DMS53 treated with DMSO at 0.1 percent for 48 hours (cell line): Measurements from ENCODE around the gene ZFP57.

Source experiments
- DNase-seq: peaks from one replicate; lab custom pipeline; 2025; ENCODE audit not compliant: unreplicated experiment; lab: John Stamatoyannopoulos, UW

ZFP57 gene

DNA sequence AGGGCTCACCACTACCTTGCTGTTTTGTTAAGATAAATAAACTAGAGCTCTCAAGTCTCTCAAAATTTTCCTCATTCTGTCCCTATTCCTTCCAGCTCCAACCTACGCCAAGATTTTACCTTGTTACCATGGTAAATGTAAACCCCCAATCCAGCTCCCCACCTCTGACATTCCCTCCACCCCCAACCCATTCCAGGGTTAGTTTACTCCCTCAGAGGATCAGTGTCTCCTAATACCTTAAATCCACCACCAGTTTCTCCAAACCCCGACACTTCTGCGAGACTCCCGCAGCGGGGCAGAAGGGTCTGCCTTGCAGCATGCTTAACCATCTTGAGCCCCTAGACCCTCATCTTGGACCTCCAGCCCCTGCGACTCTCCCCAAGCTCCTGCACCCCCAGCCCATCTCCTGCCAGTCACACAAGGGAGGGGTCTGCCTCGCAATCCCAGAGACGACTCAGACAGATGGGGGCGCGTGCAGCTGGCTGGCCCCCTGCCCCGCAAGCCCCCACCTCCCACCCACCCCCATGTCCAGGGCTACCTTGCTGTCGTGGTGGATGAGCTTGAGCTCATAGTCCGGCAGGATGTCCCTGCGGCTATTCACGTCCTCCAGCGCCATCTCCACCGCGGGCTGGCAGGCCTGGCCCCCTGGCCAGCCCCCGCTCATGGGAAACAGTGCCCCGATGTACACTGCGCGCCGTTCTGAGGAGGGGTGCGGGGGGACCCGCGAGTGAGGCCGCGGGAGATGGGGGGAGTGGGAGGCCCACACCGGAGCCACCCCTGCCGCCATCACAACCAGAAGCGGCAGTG is 53.8 kb downstream of the ZFP57 start:
- no peak for DNase-seq

DNA sequence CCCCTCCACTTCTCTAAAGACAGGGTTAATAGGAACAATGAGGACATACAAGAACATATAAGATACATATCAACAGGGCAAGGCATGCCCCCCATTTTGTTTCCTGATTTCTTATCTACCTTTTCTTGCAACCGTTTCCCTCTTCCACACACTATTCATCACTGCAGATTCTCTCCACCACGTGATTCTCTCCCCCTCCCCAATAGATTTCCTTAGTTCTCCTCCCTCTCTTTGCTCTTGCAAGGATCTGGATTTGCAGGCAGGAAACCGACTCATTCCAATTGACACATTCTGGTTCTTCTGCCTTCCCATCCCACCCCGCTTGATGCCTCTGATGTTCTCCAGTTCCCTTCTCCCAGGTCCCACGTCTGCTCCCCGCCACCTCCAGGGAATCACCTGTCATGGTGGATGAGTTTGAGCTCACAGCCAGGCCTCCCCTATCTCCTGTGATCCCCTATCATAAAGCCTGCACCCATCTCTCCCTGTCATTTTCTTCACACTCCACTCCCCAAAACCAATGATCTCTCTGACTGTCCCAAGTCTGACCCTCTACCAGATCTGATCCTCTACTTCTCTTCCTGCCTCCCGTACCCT is 55.5 kb downstream of the ZFP57 start:
- DNase-seq: no peak

DNA sequence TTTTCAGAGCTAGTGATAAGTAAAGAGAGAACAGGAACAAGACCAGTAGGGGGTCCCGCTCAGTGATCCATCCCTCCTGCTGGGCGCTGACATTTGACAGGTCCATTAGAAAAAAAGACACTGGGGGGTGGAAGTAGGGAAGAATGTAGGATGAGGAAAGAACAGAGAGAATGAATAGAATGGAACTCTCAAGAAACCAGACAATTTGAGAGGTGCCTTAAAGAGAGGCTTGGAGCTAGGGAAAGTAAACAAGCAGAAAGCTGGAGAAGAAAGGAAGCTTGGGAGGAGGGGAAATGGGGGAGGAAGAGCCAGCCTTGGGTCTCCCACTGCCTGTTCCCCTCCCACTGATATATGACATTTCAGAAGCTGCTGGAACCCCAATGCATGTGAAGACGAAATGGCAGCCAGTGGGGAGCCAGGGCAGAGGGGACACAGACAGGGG is 56.4 kb downstream of the ZFP57 start:
- DNase-seq: no peak
